ENCODE results near the gene ITPK1.

The ITPK1 gene

DNA sequence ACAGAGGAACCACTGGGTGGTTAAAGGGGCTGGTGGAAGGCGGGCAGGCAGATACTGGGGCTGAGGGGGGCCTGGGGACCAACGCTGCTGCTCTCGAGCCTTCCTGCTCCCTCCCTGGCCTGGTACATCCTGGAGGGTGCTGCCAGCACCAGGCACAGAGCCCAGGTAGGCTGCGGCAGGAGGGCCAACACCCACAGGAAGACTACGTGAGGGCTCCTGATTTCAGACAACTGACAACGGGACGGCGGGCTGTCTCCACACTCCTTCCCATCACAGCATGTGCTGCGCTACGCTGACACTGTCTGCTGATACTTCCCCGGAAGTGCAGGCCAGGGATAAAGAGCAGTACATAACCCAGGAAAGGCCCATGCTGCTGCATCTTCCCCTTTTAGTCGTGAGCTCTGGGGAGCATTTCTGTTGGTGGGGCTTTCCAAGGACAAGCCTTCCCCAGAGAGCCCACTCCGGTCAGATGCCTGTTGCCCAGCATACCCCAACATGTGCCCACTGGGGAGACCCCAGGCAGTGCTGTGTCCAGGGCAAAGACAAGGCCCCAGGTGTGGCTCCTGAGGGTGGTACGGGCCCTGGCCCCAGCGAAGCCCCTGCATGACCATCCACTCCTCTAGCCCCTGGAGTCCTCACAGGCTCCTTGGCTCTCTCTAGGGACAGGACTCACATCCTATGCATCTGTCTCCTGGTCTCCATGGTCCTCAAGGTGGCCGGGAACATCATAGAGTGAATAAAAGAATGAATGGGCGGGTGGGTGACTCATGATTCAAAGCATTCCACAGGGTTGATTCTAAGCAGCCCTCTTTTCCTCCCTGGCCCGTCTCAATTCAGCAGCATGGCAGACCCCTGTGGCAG, 154.8 kb downstream of the ITPK1 start:
- Histone ChIP-seq H3K4me3 (ENCODE audit: low read depth, low read length) (no peak overlapping the region), H3K36me3 (ENCODE audit: control insufficient read depth in 2 of 2, insufficient read depth in 1 of 2, low read length in 2 of 2) (peaks cover 3 to 31% of the 10 kb centered on the region in 2 experiments; a peak in 2 of 3 replicates), H3K9me3 (ENCODE audit: control insufficient read depth, insufficient read depth, low read depth, low read length) (no peaks in the 10 kb centered on the region), H3K4me1 (ENCODE audit: control insufficient read depth, insufficient read depth, low read length) (no peaks in the 10 kb centered on the region), H3K27ac (ENCODE audit: extremely low read depth, low read depth, low read length) (no peak overlapping the region)
- TF ChIP-seq ZIC2 (tag by site-specific recombination; IDR thresholded peaks at IDR 0.05) (no peak), ZBTB17 (tag by site-specific recombination; IDR thresholded peaks at IDR 0.05) (no peak), ZNF133 (tag by site-specific recombination; IDR thresholded peaks at IDR 0.05) (no peak), ZNF624 (tag by site-specific recombination; IDR thresholded peaks at IDR 0.05) (no peak), ZNF23 (tag by site-specific recombination; IDR thresholded peaks at IDR 0.05; ENCODE audit: borderline replicate concordance) (no peak), ZNF530 (tag by site-specific recombination; IDR thresholded peaks at IDR 0.05; ENCODE audit: low read depth) (no peak)
- TF ChIP-seq, protein P1, sequence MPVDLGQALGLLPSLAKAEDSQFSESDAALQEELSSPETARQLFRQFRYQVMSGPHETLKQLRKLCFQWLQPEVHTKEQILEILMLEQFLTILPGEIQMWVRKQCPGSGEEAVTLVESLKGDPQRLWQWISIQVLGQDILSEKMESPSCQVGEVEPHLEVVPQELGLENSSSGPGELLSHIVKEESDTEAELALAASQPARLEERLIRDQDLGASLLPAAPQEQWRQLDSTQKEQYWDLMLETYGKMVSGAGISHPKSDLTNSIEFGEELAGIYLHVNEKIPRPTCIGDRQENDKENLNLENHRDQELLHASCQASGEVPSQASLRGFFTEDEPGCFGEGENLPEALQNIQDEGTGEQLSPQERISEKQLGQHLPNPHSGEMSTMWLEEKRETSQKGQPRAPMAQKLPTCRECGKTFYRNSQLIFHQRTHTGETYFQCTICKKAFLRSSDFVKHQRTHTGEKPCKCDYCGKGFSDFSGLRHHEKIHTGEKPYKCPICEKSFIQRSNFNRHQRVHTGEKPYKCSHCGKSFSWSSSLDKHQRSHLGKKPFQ (tag by site-specific recombination; IDR thresholded peaks at IDR 0.05) = no peak
- POLR2A ChIA-PET = no interaction called here
- CTCF ChIA-PET = interaction anchor here (1.0 kb wide), 1 partner anchor 14 kb away, joined by 3 read pairs; no protein-coding TSS in a partner anchor

DNA sequence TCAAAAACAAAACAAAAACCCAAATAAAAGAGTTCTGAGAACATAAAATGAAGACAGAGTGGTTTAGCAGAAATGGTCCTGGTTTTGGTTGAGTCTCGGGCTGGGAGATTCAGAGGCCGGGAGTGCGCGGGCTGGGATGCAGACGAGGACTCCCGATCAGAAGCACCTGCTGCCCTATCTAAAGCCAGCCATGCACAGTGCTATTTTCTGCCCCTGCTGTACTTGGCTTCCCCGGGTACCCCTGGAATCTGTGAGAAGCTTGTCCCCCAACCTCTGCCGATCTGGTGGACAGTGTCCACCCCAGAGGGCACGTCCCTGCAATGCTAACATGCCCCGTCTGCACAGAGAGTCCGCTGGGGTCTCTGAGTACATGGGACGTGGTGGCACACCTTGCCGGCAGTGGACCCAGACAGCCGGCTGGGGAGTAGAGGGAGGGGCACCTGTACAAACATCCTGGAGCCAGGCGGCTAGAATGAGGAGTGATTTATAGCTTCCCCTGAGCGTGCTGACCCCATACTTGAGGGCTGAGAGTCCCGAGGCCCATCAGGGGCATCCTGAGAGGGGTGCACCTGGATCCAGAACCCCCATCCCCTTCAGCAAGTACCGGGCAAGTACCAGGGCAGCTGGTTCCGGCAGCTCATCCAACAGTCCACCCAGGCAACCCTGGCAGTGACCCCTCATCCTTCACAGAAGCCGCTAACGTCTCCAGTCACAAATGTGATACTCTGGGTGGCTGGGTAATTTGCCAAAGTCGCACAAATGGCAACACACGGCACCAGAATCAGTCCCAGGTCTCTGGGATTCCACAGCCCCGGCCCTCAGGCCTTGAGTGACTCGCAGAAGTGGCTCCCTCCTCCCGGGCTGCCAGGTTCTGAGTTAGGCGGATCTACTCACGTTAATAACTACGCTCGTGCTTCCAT, 155.7 kb downstream of the ITPK1 start:
- Histone ChIP-seq H3K4me3 (ENCODE audit: low read depth, low read length) (no peak overlapping the region), H3K4me1 (ENCODE audit: control insufficient read depth, insufficient read depth, low read length) (no peaks in the 10 kb centered on the region), H3K27ac (ENCODE audit: extremely low read depth, low read depth, low read length) (no peak overlapping the region), H3K36me3 (ENCODE audit: control insufficient read depth in 2 of 2, insufficient read depth in 1 of 2, low read length in 2 of 2) (peaks cover 4 to 31% of the 10 kb centered on the region in 2 experiments; a peak in 2 of 3 replicates), H3K9me3 (ENCODE audit: control insufficient read depth, insufficient read depth, low read depth, low read length) (no peaks in the 10 kb centered on the region)
- CTCF ChIA-PET = no interaction called here
- no peak for TF ChIP-seq HOXD13 (CRISPR knock-in tag; IDR thresholded peaks at IDR 0.05; ENCODE audit: borderline replicate concordance)
- no peak for TF ChIP-seq KLF9 (tag by site-specific recombination; IDR thresholded peaks at IDR 0.05; ENCODE audit: low read depth)
- no peak for TF ChIP-seq ZNF585B (tag by site-specific recombination; IDR thresholded peaks at IDR 0.05)
- TF ChIP-seq SETDB1 (IDR thresholded peaks at IDR 0.05; ENCODE audit: insufficient read length, low read length) = no peak
- no peak for TF ChIP-seq YY1 (tag by site-specific recombination; IDR thresholded peaks at IDR 0.05)
- TF ChIP-seq ZNF175 (tag by site-specific recombination; IDR thresholded peaks at IDR 0.05) = no peak
- TF ChIP-seq ZFP3 (tag by site-specific recombination; IDR thresholded peaks at IDR 0.05; ENCODE audit: low read depth) = no peak
- TF ChIP-seq, protein P2, sequence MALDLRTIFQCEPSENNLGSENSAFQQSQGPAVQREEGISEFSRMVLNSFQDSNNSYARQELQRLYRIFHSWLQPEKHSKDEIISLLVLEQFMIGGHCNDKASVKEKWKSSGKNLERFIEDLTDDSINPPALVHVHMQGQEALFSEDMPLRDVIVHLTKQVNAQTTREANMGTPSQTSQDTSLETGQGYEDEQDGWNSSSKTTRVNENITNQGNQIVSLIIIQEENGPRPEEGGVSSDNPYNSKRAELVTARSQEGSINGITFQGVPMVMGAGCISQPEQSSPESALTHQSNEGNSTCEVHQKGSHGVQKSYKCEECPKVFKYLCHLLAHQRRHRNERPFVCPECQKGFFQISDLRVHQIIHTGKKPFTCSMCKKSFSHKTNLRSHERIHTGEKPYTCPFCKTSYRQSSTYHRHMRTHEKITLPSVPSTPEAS (tag by site-specific recombination; IDR thresholded peaks at IDR 0.05) = no peak
- TF ChIP-seq KLF16 (tag by site-specific recombination; IDR thresholded peaks at IDR 0.05) = no peak
- POLR2A ChIA-PET = no interaction called here

DNA sequence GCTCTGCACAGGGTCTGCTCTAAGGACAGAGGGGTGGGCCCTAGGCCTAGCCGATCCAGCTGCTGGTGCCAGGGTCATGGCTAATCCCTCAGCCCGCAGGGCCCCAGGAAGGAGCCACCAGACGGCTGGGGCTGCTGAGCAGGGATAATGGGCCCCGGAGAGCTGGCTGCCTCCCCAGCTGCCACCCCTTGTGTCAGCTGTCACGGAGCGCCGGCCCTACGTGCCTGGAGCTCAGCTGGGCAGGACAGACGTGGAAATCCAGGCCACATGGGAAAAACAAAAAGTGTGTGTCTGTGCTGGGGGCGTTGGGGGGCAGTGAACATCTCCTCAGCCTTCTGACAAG, 156.6 kb downstream of the ITPK1 start:
- Histone ChIP-seq H3K9me3 (ENCODE audit: control insufficient read depth, insufficient read depth, low read depth, low read length) (no peaks in the 10 kb centered on the region), H3K36me3 (ENCODE audit: control insufficient read depth in 2 of 2, insufficient read depth in 1 of 2, low read length in 2 of 2) (peaks cover 4 to 31% of the 10 kb centered on the region in 2 experiments; a peak in 2 of 3 replicates), H3K4me1 (ENCODE audit: control insufficient read depth, insufficient read depth, low read length) (no peaks in the 10 kb centered on the region), H3K4me3 (ENCODE audit: low read depth, low read length) (no peak overlapping the region), H3K27ac (ENCODE audit: extremely low read depth, low read depth, low read length) (no peak overlapping the region)
- ChIA-PET CTCF (no interaction called here), POLR2A (no interaction called here)
- TF ChIP-seq ZNF626 (tag by site-specific recombination; IDR thresholded peaks at IDR 0.05) (no peak), ZFHX2 (tag by site-specific recombination; conservative IDR thresholded peaks at IDR 0.05) (no peak), ZNF529 (tag by site-specific recombination; IDR thresholded peaks at IDR 0.05; ENCODE audit: insufficient replicate concordance) (no peak), ZNF366 (tag by site-specific recombination; conservative IDR thresholded peaks at IDR 0.05) (no peak), ZNF677 (tag by site-specific recombination; IDR thresholded peaks at IDR 0.05) (no peak), ZNF202 (tag by site-specific recombination; IDR thresholded peaks at IDR 0.05; ENCODE audit: borderline replicate concordance) (no peak), BCL11A (tag by site-specific recombination; IDR thresholded peaks at IDR 0.05; ENCODE audit: low read depth) (no peak)
- TF ChIP-seq, protein P3, sequence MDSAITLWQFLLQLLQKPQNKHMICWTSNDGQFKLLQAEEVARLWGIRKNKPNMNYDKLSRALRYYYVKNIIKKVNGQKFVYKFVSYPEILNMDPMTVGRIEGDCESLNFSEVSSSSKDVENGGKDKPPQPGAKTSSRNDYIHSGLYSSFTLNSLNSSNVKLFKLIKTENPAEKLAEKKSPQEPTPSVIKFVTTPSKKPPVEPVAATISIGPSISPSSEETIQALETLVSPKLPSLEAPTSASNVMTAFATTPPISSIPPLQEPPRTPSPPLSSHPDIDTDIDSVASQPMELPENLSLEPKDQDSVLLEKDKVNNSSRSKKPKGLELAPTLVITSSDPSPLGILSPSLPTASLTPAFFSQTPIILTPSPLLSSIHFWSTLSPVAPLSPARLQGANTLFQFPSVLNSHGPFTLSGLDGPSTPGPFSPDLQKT (IDR thresholded peaks at IDR 0.05; ENCODE audit: borderline replicate concordance, low read depth, low read length) = no peak
- TF ChIP-seq, protein P4, sequence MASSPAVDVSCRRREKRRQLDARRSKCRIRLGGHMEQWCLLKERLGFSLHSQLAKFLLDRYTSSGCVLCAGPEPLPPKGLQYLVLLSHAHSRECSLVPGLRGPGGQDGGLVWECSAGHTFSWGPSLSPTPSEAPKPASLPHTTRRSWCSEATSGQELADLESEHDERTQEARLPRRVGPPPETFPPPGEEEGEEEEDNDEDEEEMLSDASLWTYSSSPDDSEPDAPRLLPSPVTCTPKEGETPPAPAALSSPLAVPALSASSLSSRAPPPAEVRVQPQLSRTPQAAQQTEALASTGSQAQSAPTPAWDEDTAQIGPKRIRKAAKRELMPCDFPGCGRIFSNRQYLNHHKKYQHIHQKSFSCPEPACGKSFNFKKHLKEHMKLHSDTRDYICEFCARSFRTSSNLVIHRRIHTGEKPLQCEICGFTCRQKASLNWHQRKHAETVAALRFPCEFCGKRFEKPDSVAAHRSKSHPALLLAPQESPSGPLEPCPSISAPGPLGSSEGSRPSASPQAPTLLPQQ (tag by site-specific recombination; IDR thresholded peaks at IDR 0.05) = no peak
